A549 treated with AZD9567 at 1 μM for 4 hours (cell line): ENCODE results near the gene NCR1. TPM values are rescaled to one million over a fixed set of nuclear protein-coding genes. Genes with fewer than 3 reads are reported as not detected.

ENCODE experiments used
- total RNA-seq: library from RNA; stranded (reverse); fragments of 200-300 nt; extraction: Qiagen RNA extraction; gene quantifications from 5 replicates; pipeline ENCODE4 v1.2.3, GENCODE V29; 2022; ENCODE audit not compliant: insufficient read depth

Gene NCR1, protein sequence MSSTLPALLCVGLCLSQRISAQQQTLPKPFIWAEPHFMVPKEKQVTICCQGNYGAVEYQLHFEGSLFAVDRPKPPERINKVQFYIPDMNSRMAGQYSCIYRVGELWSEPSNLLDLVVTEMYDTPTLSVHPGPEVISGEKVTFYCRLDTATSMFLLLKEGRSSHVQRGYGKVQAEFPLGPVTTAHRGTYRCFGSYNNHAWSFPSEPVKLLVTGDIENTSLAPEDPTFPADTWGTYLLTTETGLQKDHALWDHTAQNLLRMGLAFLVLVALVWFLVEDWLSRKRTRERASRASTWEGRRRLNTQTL
- total RNA-seq, result not detected in 5 replicates

GRCh38 chr19:54905803-54906511 is at the start of gene NCR1:
TSS of gene NCR1 (plus strand) at chr19:54906148. CDS start at chr19:54906188, 40 bp downstream.

DNA sequence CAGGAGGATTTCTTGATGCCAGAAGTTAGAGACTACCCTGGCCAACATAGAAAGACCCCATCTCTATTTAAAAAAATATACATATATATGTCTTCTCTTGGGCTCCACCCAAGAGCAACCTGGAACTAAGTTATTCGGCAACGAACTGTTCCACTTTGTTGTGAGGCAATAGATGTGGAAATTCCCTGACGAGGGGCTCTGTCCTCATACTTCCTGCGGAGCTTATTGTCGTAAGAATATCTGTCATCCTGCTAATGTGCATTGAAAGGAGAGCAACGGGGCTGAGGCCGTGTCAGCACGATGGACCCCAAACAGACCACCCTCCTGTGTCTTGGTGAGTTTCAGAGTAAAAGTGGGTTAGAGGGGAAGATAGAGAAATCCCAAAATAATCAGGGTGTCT is 32.0 kb upstream of the NCR1 start, which contains the start of gene FCAR:
FCAR (plus strand) TSS at position 246 of the 400 bp plus-strand sequence; CDS start at position 301, 55 bp downstream.

DNA sequence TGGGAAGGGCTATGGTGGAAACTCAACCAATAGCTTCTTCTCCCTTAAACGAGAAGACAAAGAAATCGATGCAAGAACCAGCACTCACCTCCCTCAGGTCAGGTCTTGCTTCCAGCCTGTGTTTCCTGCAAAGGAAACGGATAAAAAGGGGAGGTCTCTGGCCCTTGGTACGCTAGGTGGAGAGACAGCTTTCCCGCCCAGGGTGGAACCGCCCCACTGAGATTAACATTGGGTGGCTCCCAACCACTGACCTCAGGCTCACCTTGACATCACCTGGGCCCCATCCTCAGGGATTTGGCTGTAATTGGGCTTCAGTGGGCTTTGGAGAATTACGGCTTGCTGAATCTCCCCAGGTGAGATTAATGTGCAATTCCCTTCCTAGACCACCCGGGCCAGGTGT is 41.4 kb downstream of the NCR1 start, which contains the start of gene NLRP7:
NLRP7 (minus strand) TSS at position 150 of the 400 bp plus-strand sequence.

Other genes starting within 250 kb of the NCR1 start
- gene LILRB4, start 243.2 kb upstream of the NCR1 start, total RNA-seq, result not detected in 5 replicates
- not detected in 5 replicates for gene KIR3DL3, start 181.7 kb upstream of the NCR1 start, total RNA-seq
- not detected in 5 replicates for gene KIR2DL3, start 167.6 kb upstream of the NCR1 start, total RNA-seq
- gene KIR2DL1, start 136.4 kb upstream of the NCR1 start, total RNA-seq, result not detected in 5 replicates
- not detected in 5 replicates for gene KIR2DL4, start 102.5 kb upstream of the NCR1 start, total RNA-seq
- gene KIR3DL1, start 89.7 kb upstream of the NCR1 start, total RNA-seq, result not detected in 5 replicates
- gene KIR2DS4, start 73.5 kb upstream of the NCR1 start, total RNA-seq, result not detected in 5 replicates
- not detected in 5 replicates for gene KIR3DL2, start 55.7 kb upstream of the NCR1 start, total RNA-seq
- not detected in 5 replicates for gene FCAR, start 31.9 kb upstream of the NCR1 start, total RNA-seq
- 0.03 TPM in 1 of 5 replicates, not detected in the others for gene NLRP7, start 41.4 kb downstream of the NCR1 start, total RNA-seq
- gene NLRP2, start 60.2 kb downstream of the NCR1 start, total RNA-seq, result 26.2 to 29.9 TPM (median 28.2 TPM) in 5 replicates
- 0.07 to 0.22 TPM (median 0.15 TPM) in 4 of 5 replicates, not detected in the other for gene GP6, start 132.1 kb downstream of the NCR1 start, total RNA-seq
- gene RDH13, start 157.0 kb downstream of the NCR1 start, total RNA-seq, result 16.1 to 23.0 TPM (median 21.7 TPM) in 5 replicates
- gene EPS8L1, start 169.7 kb downstream of the NCR1 start, total RNA-seq, result 4.6 to 5.8 TPM (median 4.7 TPM) in 5 replicates
- gene PPP1R12C, start 211.5 kb downstream of the NCR1 start, total RNA-seq, result 47.3 to 102 TPM (median 98.9 TPM) in 5 replicates
- gene TNNT1, start 243.1 kb downstream of the NCR1 start, total RNA-seq, result 88.1 to 142 TPM (median 130 TPM) in 5 replicates